HEK293T (cell line): ENCODE data around the gene NCKAP5L.
A peak's percentile ranks its signal among the peaks of the same experiment; 100 is the strongest.
"Not testable (repeated sequence)": the region's sequence is repeated elsewhere in the genome, so short reads cannot be mapped to it uniquely, and the experiment has no call there.

Source experiments
- CTCF ChIA-PET: fragments of 350-600 bp; formaldehyde crosslinking; extraction: SDS; loops from one replicate; lab custom pipeline; 2021; ENCODE audit warnings: antibody characterized with exemption, inconsistent platforms; lab: Yijun Ruan, JAX
- POLR2A ChIA-PET: fragments of 350-600 bp; formaldehyde crosslinking; extraction: SDS; loops from one replicate; lab custom pipeline; 2020; ENCODE audit warnings: antibody characterized with exemption, inconsistent platforms; lab: Yijun Ruan, JAX
- DNase-seq: peaks from one replicate; pipeline ENCODE4 v3.0.0; 2012; ENCODE audit warnings: mixed read lengths; ENCODE audit errors: extremely low spot score
- ARNT ChIP-seq: fragments of 450-650 bp; IDR thresholded peaks from 2 replicates; pipeline ENCODE4 v1.6.1; 2017; ENCODE audit warnings: mild to moderate bottlenecking
- BHLHE40 ChIP-seq: fragments of 450-650 bp; IDR thresholded peaks from 2 replicates; pipeline ENCODE4 v1.6.1; 2016; ENCODE audit warnings: mild to moderate bottlenecking, moderate library complexity, borderline replicate concordance
- CTBP1 ChIP-seq: fragments of 450-650 bp; IDR thresholded peaks from 2 replicates; pipeline ENCODE4 v1.6.1; 2016; ENCODE audit warnings: borderline replicate concordance
- ELF4 ChIP-seq: fragments of 450-650 bp; IDR thresholded peaks from 2 replicates; pipeline ENCODE4 v1.6.1; 2017; ENCODE audit warnings: antibody characterized with exemption
- FOXA1 ChIP-seq: fragments of 450-650 bp; IDR thresholded peaks from 2 replicates; pipeline ENCODE4 v1.6.1; 2016; ENCODE audit warnings: mild to moderate bottlenecking
- FOXK2 ChIP-seq: fragments of 450-650 bp; IDR thresholded peaks from 2 replicates; pipeline ENCODE4 v1.6.1; 2016; ENCODE audit warnings: mild to moderate bottlenecking
- FOXM1 ChIP-seq: fragments of 450-650 bp; IDR thresholded peaks from 2 replicates; pipeline ENCODE4 v1.6.1; 2017; ENCODE audit warnings: mild to moderate bottlenecking, borderline replicate concordance
- HDGF ChIP-seq: fragments of 450-650 bp; IDR thresholded peaks from 2 replicates; pipeline ENCODE4 v1.6.1; 2017; ENCODE audit warnings: antibody characterized with exemption, borderline replicate concordance
- L3MBTL2 ChIP-seq: fragments of 450-650 bp; conservative IDR thresholded peaks from 2 replicates; pipeline ENCODE4 v1.6.1; 2016; ENCODE audit warnings: mild to moderate bottlenecking
- LEF1 ChIP-seq: fragments of 450-650 bp; IDR thresholded peaks from 2 replicates; pipeline ENCODE4 v1.6.1; 2017; ENCODE audit warnings: mild to moderate bottlenecking, borderline replicate concordance
- NFRKB ChIP-seq: fragments of 450-650 bp; IDR thresholded peaks from 2 replicates; pipeline ENCODE4 v1.6.1; 2016; ENCODE audit warnings: mild to moderate bottlenecking, moderate library complexity
- PKNOX1 ChIP-seq: fragments of 450-650 bp; IDR thresholded peaks from 2 replicates; pipeline ENCODE4 v1.6.1; 2016
- SP1 ChIP-seq: fragments of 450-650 bp; IDR thresholded peaks from 2 replicates; pipeline ENCODE4 v1.6.1; 2017
- SUZ12 ChIP-seq: fragments of 450-650 bp; IDR thresholded peaks from 2 replicates; pipeline ENCODE4 v1.6.1; 2016; ENCODE audit warnings: mild to moderate bottlenecking
- TARDBP ChIP-seq: fragments of 450-650 bp; IDR thresholded peaks from 2 replicates; pipeline ENCODE4 v1.6.1; 2016
- ZNF384 ChIP-seq: fragments of 450-650 bp; IDR thresholded peaks from 2 replicates; pipeline ENCODE4 v1.6.1; 2016

NCKAP5L gene

DNA sequence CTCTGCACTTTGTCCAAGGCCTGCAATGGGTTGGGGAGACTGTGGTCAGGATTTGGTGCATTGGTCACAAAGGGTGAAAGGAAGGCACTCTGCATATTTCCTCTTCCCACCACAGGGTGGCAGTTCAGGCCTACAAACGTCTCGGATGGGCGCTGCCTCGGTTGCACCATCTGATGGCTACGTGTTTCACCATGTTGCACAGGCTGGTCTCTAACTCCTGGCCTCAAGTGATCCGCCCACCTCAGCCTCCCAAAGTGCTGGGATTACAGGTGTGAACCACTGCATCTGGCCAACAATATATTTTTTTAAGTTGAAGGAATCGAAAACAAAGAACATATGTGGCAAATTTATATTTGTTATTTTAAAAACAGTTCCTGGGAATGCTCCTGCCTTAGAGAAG, 51.8 kb downstream of the NCKAP5L start:
- POLR2A ChIA-PET = no interaction called here
- CTCF ChIA-PET = interaction anchor here (3.0 kb wide), 1 partner anchor 62 kb away, joined by 21 read pairs; no protein-coding TSS in a partner anchor
- peak; percentile 79 for DNase-seq
- TF ChIP-seq FOXK2 (no peak), TARDBP (no peak), ELF4 (no peak), NFRKB (no peak), FOXM1 (no peak), HDGF (no peak), PKNOX1 (no peak), L3MBTL2 (no peak), ARNT (no peak)

DNA sequence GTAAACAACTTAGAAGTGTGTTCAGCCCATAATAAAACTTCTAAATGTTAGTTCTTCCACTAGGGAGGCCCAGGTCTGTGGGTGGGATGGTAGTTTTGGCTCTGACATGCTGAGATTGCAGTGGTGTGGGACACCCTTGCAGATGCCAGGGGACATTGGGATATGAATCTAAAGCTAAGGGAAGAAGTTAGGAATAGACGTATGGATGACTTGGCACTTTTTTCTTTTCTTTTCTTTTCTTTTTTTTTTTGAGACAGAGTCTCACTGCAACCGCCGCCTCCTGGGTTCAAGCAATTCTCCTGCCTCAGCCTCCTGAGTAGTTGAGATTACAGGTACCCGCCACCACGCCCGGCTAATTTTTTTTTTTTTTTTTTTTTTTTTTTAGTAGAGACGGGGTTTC, 55.1 kb downstream of the NCKAP5L start:
- not testable (repeated sequence) for DNase-seq
- CTCF ChIA-PET = interaction anchor here (0.9 to 2.1 kb wide), 2 partner anchors 10 to 30 kb away, joined by 3 to 6 read pairs; no protein-coding TSS in a partner anchor
- POLR2A ChIA-PET = interaction anchor here (1.3 kb wide), 1 partner anchor 69 kb away, joined by 6 read pairs; the partner anchor contains the start of gene BCDIN3D

DNA sequence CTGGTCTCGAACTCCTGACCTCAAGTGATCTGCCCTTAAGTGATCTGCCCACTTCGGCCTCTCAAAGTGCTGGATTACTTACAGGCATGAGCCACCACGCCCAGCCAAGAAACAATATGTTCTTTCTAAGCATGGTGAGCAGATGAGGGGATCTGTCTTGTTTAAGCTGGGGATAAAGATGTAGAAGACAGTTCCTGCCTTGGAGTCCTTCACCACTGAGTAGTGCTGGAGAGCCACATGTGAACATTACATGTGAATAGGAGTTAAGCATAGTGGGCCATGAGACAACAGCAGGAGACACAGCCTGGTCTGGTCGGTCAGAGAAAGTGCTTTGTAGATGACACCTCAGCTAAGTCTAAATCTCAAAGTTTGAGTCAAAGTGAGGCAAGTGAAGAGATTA, 60.9 kb downstream of the NCKAP5L start:
- ChIA-PET POLR2A (interaction anchor here (2.6 kb wide), 1 partner anchor 26 kb away, joined by 9 read pairs; the partner anchor contains the start of gene TMBIM6), CTCF (interaction anchor here (0.7 kb wide), 1 partner anchor 76 kb away, joined by 3 read pairs; the partner anchor contains the start of gene BCDIN3D)
- TF ChIP-seq CTBP1 = no peak
- no peak for TF ChIP-seq FOXK2
- no peak for TF ChIP-seq SUZ12
- no peak for TF ChIP-seq TARDBP
- no peak for TF ChIP-seq BHLHE40
- TF ChIP-seq ARNT = no peak
- no peak for TF ChIP-seq LEF1
- DNase-seq = no peak

GRCh38 chr12:49766115-49766455, 62.1 kb downstream of the NCKAP5L start:
- TF ChIP-seq PKNOX1 = no peak
- no peak for TF ChIP-seq FOXA1
- no peak for TF ChIP-seq LEF1
- no peak for TF ChIP-seq BHLHE40
- no peak for TF ChIP-seq CTBP1
- no peak for TF ChIP-seq SUZ12
- no peak for TF ChIP-seq ZNF384
- no peak for TF ChIP-seq ARNT
- TF ChIP-seq ELF4 = no peak
- no peak for TF ChIP-seq HDGF
- CTCF ChIA-PET = no interaction called here
- POLR2A ChIA-PET = interaction anchor here (2.6 kb wide), 1 partner anchor 25 kb away, joined by 9 read pairs; the partner anchor contains the start of gene TMBIM6
- DNase-seq = no peak

DNA sequence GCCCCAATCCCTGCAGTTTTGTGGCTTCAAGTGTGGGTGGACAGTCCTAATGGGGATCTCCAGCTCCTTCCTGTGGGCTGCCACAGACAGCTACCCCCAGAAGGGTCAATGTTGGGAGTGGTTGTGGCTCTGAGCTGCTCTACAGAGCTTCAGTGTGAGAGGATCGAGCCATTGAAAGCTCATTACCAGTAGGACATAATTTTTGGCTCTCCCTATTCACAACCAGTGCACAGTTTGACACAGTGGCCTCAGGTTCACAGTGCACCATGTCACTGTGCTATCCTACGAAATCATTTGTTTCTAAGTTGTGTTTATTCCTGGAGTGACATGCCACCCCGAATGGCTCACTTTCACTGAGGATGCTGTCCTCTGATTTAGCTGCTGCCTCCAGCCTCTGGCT, 64.1 kb downstream of the NCKAP5L start:
- ChIA-PET CTCF (interaction anchor here (0.6 to 1.8 kb wide), 5 partner anchors 16 to 127 kb away, joined by 3 to 5 read pairs (median 3); partner anchors contain the start of gene TMBIM6), POLR2A (interaction anchor here (0.9 to 1.5 kb wide), 3 partner anchors 11 to 23 kb away, joined by 3 to 4 read pairs (median 3); partner anchors contain the start of gene TMBIM6)
- TF ChIP-seq TARDBP (no peak), SP1 (no peak), ZNF384 (no peak), LEF1 (no peak), FOXM1 (no peak), NFRKB (no peak), FOXK2 (no peak), SUZ12 (no peak), CTBP1 (no peak), L3MBTL2 (no peak), BHLHE40 (no peak), PKNOX1 (no peak), ARNT (no peak), ELF4 (no peak), FOXA1 (no peak), HDGF (no peak)
- DNase-seq = no peak

GRCh38 chr12:49763006-49763591, 65.1 kb downstream of the NCKAP5L start:
- ChIA-PET CTCF (interaction anchor here (0.6 to 1.5 kb wide), 7 partner anchors 9 to 127 kb away, joined by 3 to 6 read pairs (median 3); partner anchors contain the start of gene TMBIM6), POLR2A (interaction anchor here (1.5 to 2.5 kb wide), 2 partner anchors 21 to 22 kb away, joined by 4 to 17 read pairs; partner anchors contain the start of gene TMBIM6)
- no peak for TF ChIP-seq SP1
- TF ChIP-seq L3MBTL2 = no peak
- no peak for TF ChIP-seq SUZ12
- TF ChIP-seq ARNT = no peak
- no peak for TF ChIP-seq ELF4
- TF ChIP-seq NFRKB = no peak
- no peak for TF ChIP-seq CTBP1
- no peak for TF ChIP-seq PKNOX1
- TF ChIP-seq BHLHE40 = no peak
- TF ChIP-seq FOXK2 = no peak
- TF ChIP-seq LEF1 = no peak
- peak; percentile 73 for DNase-seq
